Fibroblast of skin of scalp (primary cell): Measurements from ENCODE around the gene PHRF1.
"Not testable (repeated sequence)": the region's sequence is repeated elsewhere in the genome, so short reads cannot be mapped to it uniquely, and the experiment has no call there.

ENCODE experiments used
- DNase-seq: peaks from one replicate; pipeline ENCODE4 v3.0.0-alpha.2; 2013

PHRF1 gene

GRCh38 chr11:630871-631270 is 54.6 kb downstream of the PHRF1 start:
- no peak for DNase-seq

- DNase-seq = no peak
Measured at GRCh38 chr11:635945-636510, 59.8 kb downstream of the PHRF1 start.

GRCh38 chr11:636511-637332 is 60.5 kb downstream of the PHRF1 start, which contains the start of gene DRD4:
DRD4 (plus strand) TSS chr11:637269; CDS start chr11:637305, 36 bp downstream.
- peak; percentile 42 for DNase-seq

- DNase-seq = no peak
Measured at GRCh38 chr11:637333-637592, 61.0 kb downstream of the PHRF1 start.

- no peak for DNase-seq
Measured at GRCh38 chr11:637593-638521, 61.6 kb downstream of the PHRF1 start.

- DNase-seq = peak; percentile 50
Measured at GRCh38 chr11:638631-639331, 62.5 kb downstream of the PHRF1 start.

GRCh38 chr11:639332-639955 is 63.2 kb downstream of the PHRF1 start:
- no peak for DNase-seq

- no peak for DNase-seq
Measured at GRCh38 chr11:640021-640706, 63.9 kb downstream of the PHRF1 start.

GRCh38 chr11:641806-642370 is 65.6 kb downstream of the PHRF1 start:
- no peak for DNase-seq

- DNase-seq = no peak
Measured at GRCh38 chr11:643366-643765, 67.1 kb downstream of the PHRF1 start.

GRCh38 chr11:643849-644738 is 67.8 kb downstream of the PHRF1 start:
- DNase-seq = no peak

- no peak for DNase-seq
Measured at GRCh38 chr11:645536-645935, 69.3 kb downstream of the PHRF1 start.

- no peak for DNase-seq
Measured at GRCh38 chr11:646214-646613, 69.9 kb downstream of the PHRF1 start.

- not testable (repeated sequence) for DNase-seq
Measured at GRCh38 chr11:647672-648158, 71.4 kb downstream of the PHRF1 start.

- DNase-seq = peak; percentile 21
Measured at GRCh38 chr11:650482-650881, 74.2 kb downstream of the PHRF1 start.

GRCh38 chr11:653136-653535 is 76.9 kb downstream of the PHRF1 start:
- DNase-seq = not testable (repeated sequence)

- no peak for DNase-seq
Measured at GRCh38 chr11:653837-654236, 77.6 kb downstream of the PHRF1 start.

- not testable (repeated sequence) for DNase-seq
Measured at GRCh38 chr11:654444-654843, 78.2 kb downstream of the PHRF1 start.

GRCh38 chr11:655036-655726 is 78.9 kb downstream of the PHRF1 start:
- DNase-seq = no peak
